Activated B cell treated with CpG ODN at 0.5 μM for 24 hours (primary cell): Measurements from ENCODE around the gene EYA3. TPM values are rescaled to one million over a fixed set of nuclear protein-coding genes. Genes with fewer than 3 reads are reported as not detected.
A peak's percentile ranks its signal among the peaks of the same experiment; 100 is the strongest.

Source experiments
- ATAC-seq: fragments of 200-7000 bp; cut with Tn5 transposase; one replicate; pipeline ENCODE4 v1.10.0; 2021; ENCODE audit warnings: low read depth, mild to moderate bottlenecking, moderate library complexity
- CTCF ChIA-PET: fragments of 350-600 bp; sonication (Branson Sonifier 250); formaldehyde crosslinking; loops from one replicate; lab custom pipeline; 2021; ENCODE audit warnings: antibody characterized with exemption; lab: Charles Lee
- POLR2A ChIA-PET: fragments of 350-600 bp; sonication (Branson Sonifier 250); formaldehyde crosslinking; loops from one replicate; lab custom pipeline; 2021; ENCODE audit warnings: antibody characterized with exemption; lab: Charles Lee
- DNase-seq: peaks from one replicate; pipeline ENCODE4 v3.0.0; 2022
- H3K27ac Mint-ChIP-seq: one replicate; pipeline ENCODE4 v1.8.0; 2020; ENCODE audit warnings: mixed read lengths
- H3K27me3 Mint-ChIP-seq: one replicate; pipeline ENCODE4 v1.8.0; 2021; ENCODE audit warnings: mixed read lengths
- H3K36me3 Mint-ChIP-seq: one replicate; pipeline ENCODE4 v1.8.0; 2021; ENCODE audit warnings: low read depth, mixed read lengths
- H3K4me1 Mint-ChIP-seq: one replicate; pipeline ENCODE4 v1.8.0; 2021; ENCODE audit warnings: mixed read lengths
- H3K4me3 Mint-ChIP-seq: one replicate; pipeline ENCODE4 v1.8.0; 2020; ENCODE audit warnings: mild to moderate bottlenecking, mixed read lengths
- H3K9me3 Mint-ChIP-seq: one replicate; pipeline ENCODE4 v1.8.0; 2020; ENCODE audit warnings: mixed read lengths
- intact Hi-C: fragments of 100-400 bp; cut with micrococcal nuclease; formaldehyde crosslinking; loops from one replicate; pipeline ENCODE4 v1.15.1; 2024
- total RNA-seq: library from RNA; stranded (reverse); gene quantifications from 2 replicates; pipeline ENCODE4 v1.2.3, GENCODE V29; 2022
- TF ChIP-seq, protein P1 (sequence below): fragments of 200-600 bp; IDR thresholded peaks from one replicate; pipeline ENCODE4 v1.8.0; 2022; ENCODE audit warnings: antibody characterized with exemption, mild to moderate bottlenecking

Gene EYA3
- total RNA-seq, 1 donor from 2014 or later = 31.0 TPM

DNA sequence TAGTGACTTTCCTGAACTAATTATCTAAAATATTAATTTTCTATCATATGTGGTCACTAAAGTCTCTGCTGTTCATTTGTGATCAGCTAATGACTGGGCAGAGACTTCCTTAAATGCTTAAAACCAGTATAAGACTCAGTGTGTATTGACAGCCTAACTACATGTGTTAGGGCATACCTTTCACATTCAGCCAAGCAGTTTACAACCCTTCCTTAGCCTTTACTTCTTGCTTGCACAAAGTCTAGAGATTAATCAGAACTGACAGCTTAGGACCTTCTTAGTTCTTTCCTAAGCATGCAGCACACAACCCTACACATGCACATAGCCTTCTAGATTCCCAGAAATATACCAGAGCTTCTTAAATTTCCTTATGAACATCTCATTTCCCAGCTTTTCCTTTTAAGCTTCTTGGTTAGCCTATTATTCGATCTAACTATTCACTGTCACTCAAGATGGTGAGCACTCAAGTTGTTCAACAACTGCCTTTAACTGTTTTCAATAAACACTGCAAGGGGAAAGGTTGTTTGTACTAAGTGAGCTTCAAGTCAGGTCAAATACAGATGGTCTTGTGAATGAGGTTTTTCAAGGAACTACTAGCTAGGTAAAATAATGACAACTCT is 13.4 kb downstream of the EYA3 start:
- no peak for ATAC-seq
- no peaks in the 10 kb centered on the region for H3K27me3 Mint-ChIP-seq
- H3K27ac Mint-ChIP-seq = no peak overlapping the region
- TF ChIP-seq, protein P1, sequence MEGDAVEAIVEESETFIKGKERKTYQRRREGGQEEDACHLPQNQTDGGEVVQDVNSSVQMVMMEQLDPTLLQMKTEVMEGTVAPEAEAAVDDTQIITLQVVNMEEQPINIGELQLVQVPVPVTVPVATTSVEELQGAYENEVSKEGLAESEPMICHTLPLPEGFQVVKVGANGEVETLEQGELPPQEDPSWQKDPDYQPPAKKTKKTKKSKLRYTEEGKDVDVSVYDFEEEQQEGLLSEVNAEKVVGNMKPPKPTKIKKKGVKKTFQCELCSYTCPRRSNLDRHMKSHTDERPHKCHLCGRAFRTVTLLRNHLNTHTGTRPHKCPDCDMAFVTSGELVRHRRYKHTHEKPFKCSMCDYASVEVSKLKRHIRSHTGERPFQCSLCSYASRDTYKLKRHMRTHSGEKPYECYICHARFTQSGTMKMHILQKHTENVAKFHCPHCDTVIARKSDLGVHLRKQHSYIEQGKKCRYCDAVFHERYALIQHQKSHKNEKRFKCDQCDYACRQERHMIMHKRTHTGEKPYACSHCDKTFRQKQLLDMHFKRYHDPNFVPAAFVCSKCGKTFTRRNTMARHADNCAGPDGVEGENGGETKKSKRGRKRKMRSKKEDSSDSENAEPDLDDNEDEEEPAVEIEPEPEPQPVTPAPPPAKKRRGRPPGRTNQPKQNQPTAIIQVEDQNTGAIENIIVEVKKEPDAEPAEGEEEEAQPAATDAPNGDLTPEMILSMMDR = no peak
- intact Hi-C loops = loop anchor here (2.0 kb wide), 1 partner anchor 14 kb away; no protein-coding TSS in a partner anchor
- CTCF ChIA-PET = interaction anchor here (1.3 to 2.0 kb wide), 3 partner anchors 13 to 134 kb away, joined by 3 to 9 read pairs (median 6); partner anchors contain the start of gene EYA3
- peaks cover 59% of the 10 kb centered on the region for H3K4me1 Mint-ChIP-seq
- H3K9me3 Mint-ChIP-seq = no peaks in the 10 kb centered on the region
- H3K4me3 Mint-ChIP-seq = no peak overlapping the region
- no peak for DNase-seq
- H3K36me3 Mint-ChIP-seq = peaks cover 28% of the 10 kb centered on the region
- POLR2A ChIA-PET = interaction anchor here (1.6 kb wide), 1 partner anchor 13 kb away, joined by 9 read pairs; the partner anchor contains the start of gene EYA3

DNA sequence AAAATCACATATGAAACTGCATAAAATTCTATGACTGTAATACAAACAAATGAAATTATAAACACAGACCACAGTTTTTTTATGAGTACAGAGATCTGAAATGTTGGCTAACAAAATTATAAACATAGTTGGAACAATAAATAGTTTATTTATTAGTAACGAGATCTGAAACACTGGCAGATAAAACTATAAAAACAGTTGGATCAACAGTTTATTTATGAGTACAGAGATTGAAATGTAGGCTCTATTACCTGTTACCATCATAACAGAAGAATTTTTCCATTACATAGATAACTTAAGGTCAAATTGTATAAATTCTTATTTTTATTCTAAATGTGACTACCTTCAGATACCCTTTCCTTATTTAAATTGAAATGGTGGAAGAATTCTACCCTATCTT is 14.5 kb downstream of the EYA3 start:
- POLR2A ChIA-PET = interaction anchor here (0.6 kb wide), 1 partner anchor 149 kb away, joined by 3 read pairs; no protein-coding TSS in a partner anchor
- no peaks in the 10 kb centered on the region for H3K9me3 Mint-ChIP-seq
- H3K4me1 Mint-ChIP-seq = peaks cover 62% of the 10 kb centered on the region

DNA sequence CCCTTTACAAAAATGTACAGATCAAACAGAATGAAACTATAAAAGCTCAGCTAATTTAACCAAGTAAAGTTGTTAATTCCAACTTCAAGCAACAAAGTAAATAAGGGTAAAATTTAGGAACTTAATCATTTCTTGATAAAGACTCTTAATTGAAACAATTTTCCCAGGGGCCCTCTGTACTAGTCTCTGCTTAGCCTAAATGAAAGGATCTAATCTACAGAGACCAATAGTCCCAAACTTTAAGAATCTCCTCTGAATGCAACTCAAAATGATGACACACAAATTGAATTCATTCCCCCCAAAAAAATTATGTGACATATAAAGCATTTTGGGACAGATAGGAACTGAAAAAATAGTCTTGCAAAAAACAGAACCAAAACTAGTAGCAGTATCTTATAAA is 16.6 kb downstream of the EYA3 start:
- DNase-seq (no peak), ATAC-seq (no peak)
- CTCF ChIA-PET = interaction anchor here (1.8 kb wide), 1 partner anchor 19 kb away, joined by 4 read pairs; no protein-coding TSS in a partner anchor
- H3K27ac Mint-ChIP-seq = no peak overlapping the region
- H3K9me3 Mint-ChIP-seq = no peaks in the 10 kb centered on the region
- peaks cover 6% of the 10 kb centered on the region for H3K36me3 Mint-ChIP-seq
- H3K4me3 Mint-ChIP-seq = peak overlapping the region; percentile 29
- intact Hi-C loops = no loop called here
- POLR2A ChIA-PET = interaction anchor here (1.0 to 1.3 kb wide), 2 partner anchors 13 to 16 kb away, joined by 3 to 4 read pairs; partner anchors contain the start of gene EYA3
- H3K4me1 Mint-ChIP-seq = peaks cover 65% of the 10 kb centered on the region
- TF ChIP-seq, protein P1 = no peak
- no peaks in the 10 kb centered on the region for H3K27me3 Mint-ChIP-seq

More for the DNA sequence above, 14.5 kb downstream of the EYA3 start:
- Mint-ChIP-seq H3K4me3 (no peak overlapping the region), H3K36me3 (peaks cover 17% of the 10 kb centered on the region), H3K27me3 (no peaks in the 10 kb centered on the region), H3K27ac (no peak overlapping the region)
- CTCF ChIA-PET = no interaction called here
- TF ChIP-seq, protein P1 = no peak
- intact Hi-C loops = loop anchor here (2.0 kb wide), 1 partner anchor 13 kb away; no protein-coding TSS in a partner anchor
- ATAC-seq = no peak
- no peak for DNase-seq

DNA sequence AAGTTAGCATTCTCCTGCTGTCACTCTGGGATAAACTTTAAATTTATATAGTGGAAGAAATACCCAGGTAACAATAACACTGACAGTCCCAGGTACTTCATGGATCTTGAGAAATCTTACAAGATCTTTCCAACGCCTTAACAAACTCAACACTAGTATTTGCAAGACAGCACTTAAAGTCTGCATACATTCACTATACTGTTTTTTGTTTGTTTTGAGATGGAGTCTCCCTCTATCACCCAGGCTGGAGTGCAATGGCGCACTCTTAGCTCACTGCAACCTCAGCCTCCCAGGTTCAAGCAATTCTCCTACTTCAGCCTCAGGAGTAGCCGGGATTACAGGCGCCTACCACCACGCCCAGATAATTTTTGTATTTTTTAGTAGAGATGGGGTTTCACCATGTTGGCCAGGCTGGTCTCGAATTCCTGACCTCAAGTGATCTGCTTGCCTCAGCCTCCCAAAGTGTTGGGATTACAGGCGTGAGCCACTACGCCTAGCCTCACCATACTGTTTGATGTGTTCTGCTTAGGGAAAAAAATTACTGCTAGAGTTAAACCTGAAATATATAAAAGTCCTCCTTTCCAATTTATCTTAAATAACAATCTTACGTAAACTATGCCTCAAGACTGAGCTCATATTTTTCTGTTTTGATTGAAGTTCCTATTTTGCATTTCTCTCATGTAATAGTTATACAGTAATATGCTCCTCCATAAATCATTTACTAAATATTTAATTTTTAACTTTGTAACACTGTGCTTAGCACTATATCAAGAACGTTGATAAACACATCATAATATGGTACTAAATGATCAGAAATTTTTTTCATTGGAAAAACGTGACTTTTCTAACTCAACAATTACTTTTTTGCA is 17.5 kb downstream of the EYA3 start:
- no peak for DNase-seq
- Mint-ChIP-seq H3K36me3 (peaks cover 7% of the 10 kb centered on the region), H3K4me1 (peaks cover 67% of the 10 kb centered on the region), H3K27me3 (no peaks in the 10 kb centered on the region), H3K27ac (no peak overlapping the region), H3K4me3 (no peak overlapping the region), H3K9me3 (no peaks in the 10 kb centered on the region)
- peak; percentile 28 for ATAC-seq
- ChIA-PET CTCF (no interaction called here), POLR2A (interaction anchor here (0.6 to 1.3 kb wide), 2 partner anchors 10 to 17 kb away, joined by 3 to 4 read pairs; partner anchors contain the start of gene EYA3)
- TF ChIP-seq, protein P1 = no peak
- intact Hi-C loops = no loop called here
